GM23338 (cell line): Measurements from ENCODE around the gene SMTN. TPM values are rescaled to one million over a fixed set of nuclear protein-coding genes. Genes with fewer than 3 reads are reported as not detected.

Experiments
- ATAC-seq: fragments of 200-7000 bp; cut with Tn5 transposase; 3 replicates; pipeline ENCODE4 v1.9.1; 2020
- DNase-seq: peaks from one replicate; pipeline ENCODE4 v3.0.0-alpha.2; 2015; ENCODE audit warnings: low spot score
- H2AFZ ChIP-seq: fragments of 200-600 bp; sonication (generic); 2 replicates; pipeline ENCODE4 v1.8.0; 2016; ENCODE audit warnings: antibody characterized with exemption, mild to moderate bottlenecking, moderate library complexity
- H3F3A ChIP-seq: fragments of 200-600 bp; sonication (generic); replicated peaks from 2 replicates; pipeline ENCODE4 v1.8.0; 2017; ENCODE audit warnings: antibody characterized with exemption, mixed run types, low read depth
- H3K27ac ChIP-seq: fragments of 200-600 bp; sonication (generic); 2 replicates; pipeline ENCODE4 v1.6.1; 2016; ENCODE audit warnings: low read depth
- H3K27me3 ChIP-seq: fragments of 200-600 bp; sonication (generic); 2 replicates; pipeline ENCODE4 v1.8.0; 2016; ENCODE audit warnings: mild to moderate bottlenecking, mixed run types, moderate library complexity; ENCODE audit not compliant: insufficient read depth
- H3K36me3 ChIP-seq: fragments of 200-600 bp; sonication (generic); 2 replicates; pipeline ENCODE4 v1.8.0; 2016; ENCODE audit warnings: mild to moderate bottlenecking; ENCODE audit not compliant: insufficient read depth
- H3K4me1 ChIP-seq: fragments of 200-600 bp; sonication (generic); 2 replicates; pipeline ENCODE4 v1.8.0; 2016; ENCODE audit warnings: mild to moderate bottlenecking, moderate library complexity; ENCODE audit not compliant: insufficient read depth
- H3K4me2 ChIP-seq: fragments of 200-600 bp; sonication (generic); 2 replicates; pipeline ENCODE4 v1.7.1; 2017; ENCODE audit warnings: mixed run types
- H3K4me3 ChIP-seq: fragments of 200-600 bp; sonication (generic); 2 replicates; pipeline ENCODE4 v1.6.1; 2016; ENCODE audit warnings: mixed run types
- H3K79me2 ChIP-seq: fragments of 200-600 bp; sonication (generic); replicated peaks from 2 replicates; pipeline ENCODE4 v1.8.0; 2017; ENCODE audit warnings: mild to moderate bottlenecking; ENCODE audit not compliant: insufficient read depth
- H3K9me2 ChIP-seq: fragments of 200-600 bp; sonication (generic); 2 replicates; pipeline ENCODE4 v1.8.0; 2017; ENCODE audit not compliant: insufficient read depth
- H4K20me1 ChIP-seq: fragments of 200-600 bp; sonication (generic); replicated peaks from 2 replicates; pipeline ENCODE4 v1.8.0; 2017; ENCODE audit warnings: mild to moderate bottlenecking; ENCODE audit not compliant: insufficient read depth
- H3K27ac Mint-ChIP-seq: 2 replicates; pipeline ENCODE4 v1.8.0; 2020; ENCODE audit warnings: inconsistent platforms, mild to moderate bottlenecking, moderate library complexity, mixed read lengths
- H3K27me3 Mint-ChIP-seq: 3 replicates; pipeline ENCODE4 v1.8.0; 2022; ENCODE audit warnings: low read depth, mild to moderate bottlenecking, moderate library complexity, mixed read lengths, inconsistent platforms; ENCODE audit not compliant: insufficient read depth, poor library complexity
- H3K36me3 Mint-ChIP-seq: 3 replicates; pipeline ENCODE4 v1.8.0; 2021; ENCODE audit warnings: low read depth, mild to moderate bottlenecking, inconsistent platforms, moderate library complexity, mixed read lengths
- H3K4me1 Mint-ChIP-seq: 3 replicates; pipeline ENCODE4 v1.8.0; 2020; ENCODE audit warnings: mild to moderate bottlenecking, inconsistent platforms, mixed read lengths
- H3K4me3 Mint-ChIP-seq: 3 replicates; pipeline ENCODE4 v1.8.0; 2021; ENCODE audit warnings: moderate library complexity, mild to moderate bottlenecking, inconsistent platforms, mixed read lengths
- H3K9me3 Mint-ChIP-seq: 3 replicates; pipeline ENCODE4 v1.8.0; 2020; ENCODE audit warnings: moderate library complexity, mild to moderate bottlenecking, inconsistent platforms, mixed read lengths
- CREB1 ChIP-seq: fragments of 250-450 bp; sonication (Bioruptor Pico); IDR thresholded peaks from 2 replicates; pipeline ENCODE4 v1.5.0; 2020; ENCODE audit warnings: low read depth, mild to moderate bottlenecking, moderate library complexity
- ETS1 ChIP-seq: IDR thresholded peaks from 2 replicates; pipeline ENCODE4 v1.6.1; 2016; ENCODE audit warnings: antibody characterized with exemption
- EZH2 ChIP-seq: fragments of 200-600 bp; sonication (generic); IDR thresholded peaks from one replicate; pipeline ENCODE4 v1.8.0; 2017; ENCODE audit warnings: antibody characterized with exemption, mild to moderate bottlenecking, low read depth; ENCODE audit not compliant: unreplicated experiment
- EZH2phosphoT487 ChIP-seq: fragments of 200-600 bp; sonication (generic); IDR thresholded peaks from one replicate; pipeline ENCODE4 v1.8.1; 2018; ENCODE audit warnings: antibody characterized with exemption; ENCODE audit not compliant: unreplicated experiment
- NANOG ChIP-seq: IDR thresholded peaks from 2 replicates; pipeline ENCODE4 v1.6.1; 2016; ENCODE audit warnings: antibody characterized with exemption, borderline replicate concordance
- REST ChIP-seq: IDR thresholded peaks from one replicate; pipeline ENCODE4 v1.6.1; 2018; ENCODE audit warnings: antibody characterized with exemption; ENCODE audit not compliant: unreplicated experiment
- STAT1 ChIP-seq: IDR thresholded peaks from one replicate; pipeline ENCODE4 v1.6.1; 2016; ENCODE audit warnings: antibody characterized with exemption; ENCODE audit not compliant: unreplicated experiment
- polyA plus RNA-seq: library from polyadenylated mRNA; unstranded; fragments of >200 nt; fragmentation: Nextera tagmentation; extraction: Ambion mirVana; gene quantifications from 2 replicates; pipeline ENCODE4 v1.2.1, GENCODE V29; 2016
- total RNA-seq: library from RNA; depleted of rRNA; stranded (reverse); fragments of >200 nt; shearing (Covaris generic); gene quantifications from 2 replicates; pipeline ENCODE4 v1.2.3, GENCODE V29; 2014
- TF ChIP-seq, protein P1 (sequence below): fragments of 250-450 bp; sonication (Bioruptor Pico); IDR thresholded peaks from 2 replicates; pipeline ENCODE4 v1.5.0; 2020; ENCODE audit warnings: mild to moderate bottlenecking, moderate library complexity

Gene SMTN
- total and polyA plus RNA-seq, 2 experiments from 2014 or later = 27.4 to 32.2 TPM

GRCh38 chr22:31039393-31039792 lies 41.7 kb upstream of the SMTN start:
- DNase-seq = no peak
- no peaks in the 10 kb centered on the region for H4K20me1 ChIP-seq
- no peak overlapping the region for H3K27ac Mint-ChIP-seq
- no peak overlapping the region for H3K4me3 Mint-ChIP-seq
- H3K27ac ChIP-seq = no peak overlapping the region
- H3K36me3 ChIP-seq = no peaks in the 10 kb centered on the region
- H3K79me2 ChIP-seq = no peaks in the 10 kb centered on the region
- H3K36me3 Mint-ChIP-seq = no peaks in the 10 kb centered on the region
- TF ChIP-seq EZH2phosphoT487 (no peak), STAT1 (no peak), NANOG (no peak), CREB1 (CRISPR knock-in tag) (no peak), EZH2 (no peak), ETS1 (no peak), REST (no peak)
- TF ChIP-seq, protein P1, sequence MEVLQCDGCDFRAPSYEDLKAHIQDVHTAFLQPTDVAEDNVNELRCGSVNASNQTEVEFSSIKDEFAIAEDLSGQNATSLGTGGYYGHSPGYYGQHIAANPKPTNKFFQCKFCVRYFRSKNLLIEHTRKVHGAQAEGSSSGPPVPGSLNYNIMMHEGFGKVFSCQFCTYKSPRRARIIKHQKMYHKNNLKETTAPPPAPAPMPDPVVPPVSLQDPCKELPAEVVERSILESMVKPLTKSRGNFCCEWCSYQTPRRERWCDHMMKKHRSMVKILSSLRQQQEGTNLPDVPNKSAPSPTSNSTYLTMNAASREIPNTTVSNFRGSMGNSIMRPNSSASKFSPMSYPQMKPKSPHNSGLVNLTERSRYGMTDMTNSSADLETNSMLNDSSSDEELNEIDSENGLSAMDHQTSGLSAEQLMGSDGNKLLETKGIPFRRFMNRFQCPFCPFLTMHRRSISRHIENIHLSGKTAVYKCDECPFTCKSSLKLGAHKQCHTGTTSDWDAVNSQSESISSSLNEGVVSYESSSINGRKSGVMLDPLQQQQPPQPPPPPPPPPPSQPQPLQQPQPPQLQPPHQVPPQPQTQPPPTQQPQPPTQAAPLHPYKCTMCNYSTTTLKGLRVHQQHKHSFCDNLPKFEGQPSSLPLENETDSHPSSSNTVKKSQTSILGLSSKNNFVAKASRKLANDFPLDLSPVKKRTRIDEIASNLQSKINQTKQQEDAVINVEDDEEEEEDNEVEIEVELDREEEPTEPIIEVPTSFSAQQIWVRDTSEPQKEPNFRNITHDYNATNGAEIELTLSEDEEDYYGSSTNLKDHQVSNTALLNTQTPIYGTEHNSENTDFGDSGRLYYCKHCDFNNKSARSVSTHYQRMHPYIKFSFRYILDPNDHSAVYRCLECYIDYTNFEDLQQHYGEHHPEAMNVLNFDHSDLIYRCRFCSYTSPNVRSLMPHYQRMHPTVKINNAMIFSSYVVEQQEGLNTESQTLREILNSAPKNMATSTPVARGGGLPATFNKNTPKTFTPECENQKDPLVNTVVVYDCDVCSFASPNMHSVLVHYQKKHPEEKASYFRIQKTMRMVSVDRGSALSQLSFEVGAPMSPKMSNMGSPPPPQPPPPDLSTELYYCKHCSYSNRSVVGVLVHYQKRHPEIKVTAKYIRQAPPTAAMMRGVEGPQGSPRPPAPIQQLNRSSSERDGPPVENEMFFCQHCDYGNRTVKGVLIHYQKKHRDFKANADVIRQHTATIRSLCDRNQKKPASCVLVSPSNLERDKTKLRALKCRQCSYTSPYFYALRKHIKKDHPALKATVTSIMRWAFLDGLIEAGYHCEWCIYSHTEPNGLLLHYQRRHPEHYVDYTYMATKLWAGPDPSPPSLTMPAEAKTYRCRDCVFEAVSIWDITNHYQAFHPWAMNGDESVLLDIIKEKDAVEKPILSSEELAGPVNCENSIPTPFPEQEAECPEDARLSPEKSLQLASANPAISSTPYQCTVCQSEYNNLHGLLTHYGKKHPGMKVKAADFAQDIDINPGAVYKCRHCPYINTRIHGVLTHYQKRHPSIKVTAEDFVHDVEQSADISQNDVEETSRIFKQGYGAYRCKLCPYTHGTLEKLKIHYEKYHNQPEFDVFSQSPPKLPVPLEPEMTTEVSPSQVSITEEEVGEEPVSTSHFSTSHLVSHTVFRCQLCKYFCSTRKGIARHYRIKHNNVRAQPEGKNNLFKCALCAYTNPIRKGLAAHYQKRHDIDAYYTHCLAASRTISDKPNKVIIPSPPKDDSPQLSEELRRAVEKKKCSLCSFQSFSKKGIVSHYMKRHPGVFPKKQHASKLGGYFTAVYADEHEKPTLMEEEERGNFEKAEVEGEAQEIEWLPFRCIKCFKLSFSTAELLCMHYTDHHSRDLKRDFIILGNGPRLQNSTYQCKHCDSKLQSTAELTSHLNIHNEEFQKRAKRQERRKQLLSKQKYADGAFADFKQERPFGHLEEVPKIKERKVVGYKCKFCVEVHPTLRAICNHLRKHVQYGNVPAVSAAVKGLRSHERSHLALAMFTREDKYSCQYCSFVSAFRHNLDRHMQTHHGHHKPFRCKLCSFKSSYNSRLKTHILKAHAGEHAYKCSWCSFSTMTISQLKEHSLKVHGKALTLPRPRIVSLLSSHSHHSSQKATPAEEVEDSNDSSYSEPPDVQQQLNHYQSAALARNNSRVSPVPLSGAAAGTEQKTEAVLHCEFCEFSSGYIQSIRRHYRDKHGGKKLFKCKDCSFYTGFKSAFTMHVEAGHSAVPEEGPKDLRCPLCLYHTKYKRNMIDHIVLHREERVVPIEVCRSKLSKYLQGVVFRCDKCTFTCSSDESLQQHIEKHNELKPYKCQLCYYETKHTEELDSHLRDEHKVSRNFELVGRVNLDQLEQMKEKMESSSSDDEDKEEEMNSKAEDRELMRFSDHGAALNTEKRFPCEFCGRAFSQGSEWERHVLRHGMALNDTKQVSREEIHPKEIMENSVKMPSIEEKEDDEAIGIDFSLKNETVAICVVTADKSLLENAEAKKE = no peak
- H3K4me1 Mint-ChIP-seq = peaks cover 7% of the 10 kb centered on the region; the same call in 2 of the 3 replicates
- no peak overlapping the region for H3K4me3 ChIP-seq
- no peak for ATAC-seq
- H3K4me2 ChIP-seq = no peak overlapping the region
- no peaks in the 10 kb centered on the region for H3K4me1 ChIP-seq
- no peaks in the 10 kb centered on the region for H3K27me3 ChIP-seq
- H3K27me3 Mint-ChIP-seq = peaks cover 2% of the 10 kb centered on the region
- H2AFZ ChIP-seq = peak overlapping the region; percentile 93
- H3K9me2 ChIP-seq = no peaks in the 10 kb centered on the region; the same call in 1 of the 2 replicates
- H3K9me3 Mint-ChIP-seq = no peaks in the 10 kb centered on the region
- H3F3A ChIP-seq = no peaks in the 10 kb centered on the region
